CD4-positive, alpha-beta T cell (primary cell): Measurements from ENCODE around the gene CA6. TPM values are rescaled to one million over a fixed set of nuclear protein-coding genes. Genes with fewer than 3 reads are reported as not detected.

Source experiments
- ATAC-seq: fragments of 200-7000 bp; cut with Tn5 transposase; one replicate; pipeline ENCODE4 v1.10.0; 2022; ENCODE audit warnings: mild to moderate bottlenecking; ENCODE audit not compliant: poor library complexity
- CTCF ChIA-PET: fragments of 350-600 bp; sonication (Branson Sonifier 250); formaldehyde crosslinking; loops from one replicate; lab custom pipeline; 2021; ENCODE audit warnings: antibody characterized with exemption, inconsistent platforms; lab: Charles Lee
- POLR2A ChIA-PET: fragments of 350-600 bp; sonication (Branson Sonifier 250); formaldehyde crosslinking; loops from one replicate; lab custom pipeline; 2021; ENCODE audit warnings: antibody characterized with exemption, inconsistent platforms; lab: Charles Lee
- DNase-seq, 14 experiments: peaks; one replicate each; pipeline ENCODE4 v3.0.0-alpha.2; 2013 to 2020; ENCODE audit warnings: mixed read lengths in 2 of 14
- H3K27ac ChIP-seq, 2 donors: one replicate each; pipeline versions ENCODE4 v1.5.1 to v1.7.0; 2013; ENCODE audit warnings: low read length in 2 of 2, low read depth in 1 of 2, mild to moderate bottlenecking in 1 of 2
- H3K27me3 ChIP-seq, 2 experiments: 1 replicate in 1 of 2; 2 replicates in 1 of 2; pipeline versions ENCODE4 v1.6.1 to v1.7.0; 2013; ENCODE audit warnings: low read length in 2 of 2, control low read depth in 1 of 2, mild to moderate bottlenecking in 1 of 2, moderate library complexity in 1 of 2; ENCODE audit not compliant: insufficient read depth in 2 of 2, control insufficient read depth in 1 of 2
- H3K36me3 ChIP-seq: one replicate; pipeline ENCODE4 v1.6.1; 2013; ENCODE audit warnings: low read length, control low read depth; ENCODE audit not compliant: insufficient read depth
- H3K4me1 ChIP-seq: one replicate; pipeline ENCODE4 v1.6.1; 2013; ENCODE audit warnings: low read length, control low read depth; ENCODE audit not compliant: insufficient read depth
- H3K4me3 ChIP-seq: one replicate; pipeline ENCODE4 v1.5.1; 2013; ENCODE audit warnings: mild to moderate bottlenecking, low read length, moderate library complexity
- H3K9me3 ChIP-seq, 2 experiments: 1 replicate in 1 of 2; 2 replicates in 1 of 2; pipeline versions ENCODE4 v1.6.1 to v1.7.0; 2013; ENCODE audit warnings: low read length in 2 of 2, mild to moderate bottlenecking in 2 of 2, control low read depth in 1 of 2, moderate library complexity in 1 of 2; ENCODE audit not compliant: control insufficient read depth in 1 of 2, insufficient read depth in 1 of 2
- H3K27ac Mint-ChIP-seq: one replicate; pipeline ENCODE4 v1.8.0; 2020; ENCODE audit warnings: mixed read lengths
- H3K27me3 Mint-ChIP-seq: one replicate; pipeline ENCODE4 v1.8.0; 2021; ENCODE audit warnings: mixed read lengths
- H3K36me3 Mint-ChIP-seq: one replicate; pipeline ENCODE4 v1.8.0; 2021; ENCODE audit warnings: low read depth, mixed read lengths
- H3K4me1 Mint-ChIP-seq: one replicate; pipeline ENCODE4 v1.8.0; 2021; ENCODE audit warnings: low read depth, mixed read lengths
- H3K4me3 Mint-ChIP-seq: one replicate; pipeline ENCODE4 v1.8.0; 2020; ENCODE audit warnings: mild to moderate bottlenecking, mixed read lengths
- H3K9me3 Mint-ChIP-seq: one replicate; pipeline ENCODE4 v1.8.0; 2020; ENCODE audit warnings: mixed read lengths
- intact Hi-C, 2 experiments: fragments of 100-400 bp; cut with DNase I in 1 of 2; cut with micrococcal nuclease in 1 of 2; formaldehyde crosslinking; loops; one replicate each; pipeline versions ENCODE4 v1.15.1 to v1.9.0; 2023 to 2025; cut with DNase I, micrococcal nuclease
- total RNA-seq, 174 experiments: library from RNA in 2 of 174; stranded (reverse) in 2 of 174; gene quantifications; one replicate each; pipeline ENCODE4 v1.2.3 and lab custom pipeline; 2021 to 2026
- TF ChIP-seq, protein P1 (sequence below): fragments of 200-600 bp; IDR thresholded peaks from one replicate; pipeline ENCODE4 v1.8.0; 2022; ENCODE audit warnings: antibody characterized with exemption, mild to moderate bottlenecking

Gene CA6
- total RNA-seq, 2 experiments from 2014 or later, result 0.20 TPM; not detected in 1

DNA sequence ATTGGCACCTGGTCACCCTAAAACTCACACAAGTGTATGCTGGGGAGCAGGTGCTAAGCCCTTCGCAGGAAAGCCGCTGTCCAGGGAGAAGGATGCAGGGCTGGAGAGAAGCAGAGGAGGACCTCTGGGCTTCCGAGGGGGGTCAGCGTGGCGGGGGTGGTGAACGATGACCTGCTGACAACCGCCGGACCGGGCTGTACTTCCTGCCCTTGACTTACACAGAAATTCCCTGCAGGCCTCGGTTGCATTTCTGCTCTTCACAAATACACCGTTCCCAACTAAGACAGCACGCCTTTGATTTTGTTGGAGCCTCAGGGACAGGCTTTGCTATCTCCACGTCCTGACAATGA is 42.9 kb downstream of the CA6 start:
- no peaks in the 10 kb centered on the region for H3K36me3 Mint-ChIP-seq
- DNase-seq (no peak), ATAC-seq (no peak)
- ChIA-PET POLR2A (interaction anchor here (1.4 to 2.4 kb wide), 2 partner anchors 16 to 70 kb away, joined by 4 to 6 read pairs; no protein-coding TSS in a partner anchor), CTCF (interaction anchor here (0.6 to 4.0 kb wide), 5 partner anchors 17 to 74 kb away, joined by 3 to 34 read pairs (median 13); no protein-coding TSS in a partner anchor)
- peaks cover 15% of the 10 kb centered on the region for H3K4me1 Mint-ChIP-seq
- Histone ChIP-seq H3K4me3 (no peak overlapping the region), H3K27me3 (no peaks in the 10 kb centered on the region), H3K4me1 (peaks cover 21% of the 10 kb centered on the region), H3K27ac (no peak overlapping the region), H3K9me3 (no peaks in the 10 kb centered on the region), H3K36me3 (no peaks in the 10 kb centered on the region)
- H3K27me3 Mint-ChIP-seq, result no peaks in the 10 kb centered on the region
- intact Hi-C loops, result loop anchor here (1.0 to 2.0 kb wide), 4 partner anchors 16 to 130 kb away; no protein-coding TSS in a partner anchor
- H3K27ac Mint-ChIP-seq, result no peak overlapping the region
- H3K9me3 Mint-ChIP-seq, result no peaks in the 10 kb centered on the region
- TF ChIP-seq, protein P1, sequence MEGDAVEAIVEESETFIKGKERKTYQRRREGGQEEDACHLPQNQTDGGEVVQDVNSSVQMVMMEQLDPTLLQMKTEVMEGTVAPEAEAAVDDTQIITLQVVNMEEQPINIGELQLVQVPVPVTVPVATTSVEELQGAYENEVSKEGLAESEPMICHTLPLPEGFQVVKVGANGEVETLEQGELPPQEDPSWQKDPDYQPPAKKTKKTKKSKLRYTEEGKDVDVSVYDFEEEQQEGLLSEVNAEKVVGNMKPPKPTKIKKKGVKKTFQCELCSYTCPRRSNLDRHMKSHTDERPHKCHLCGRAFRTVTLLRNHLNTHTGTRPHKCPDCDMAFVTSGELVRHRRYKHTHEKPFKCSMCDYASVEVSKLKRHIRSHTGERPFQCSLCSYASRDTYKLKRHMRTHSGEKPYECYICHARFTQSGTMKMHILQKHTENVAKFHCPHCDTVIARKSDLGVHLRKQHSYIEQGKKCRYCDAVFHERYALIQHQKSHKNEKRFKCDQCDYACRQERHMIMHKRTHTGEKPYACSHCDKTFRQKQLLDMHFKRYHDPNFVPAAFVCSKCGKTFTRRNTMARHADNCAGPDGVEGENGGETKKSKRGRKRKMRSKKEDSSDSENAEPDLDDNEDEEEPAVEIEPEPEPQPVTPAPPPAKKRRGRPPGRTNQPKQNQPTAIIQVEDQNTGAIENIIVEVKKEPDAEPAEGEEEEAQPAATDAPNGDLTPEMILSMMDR, result no peak
- H3K4me3 Mint-ChIP-seq, result no peak overlapping the region

DNA sequence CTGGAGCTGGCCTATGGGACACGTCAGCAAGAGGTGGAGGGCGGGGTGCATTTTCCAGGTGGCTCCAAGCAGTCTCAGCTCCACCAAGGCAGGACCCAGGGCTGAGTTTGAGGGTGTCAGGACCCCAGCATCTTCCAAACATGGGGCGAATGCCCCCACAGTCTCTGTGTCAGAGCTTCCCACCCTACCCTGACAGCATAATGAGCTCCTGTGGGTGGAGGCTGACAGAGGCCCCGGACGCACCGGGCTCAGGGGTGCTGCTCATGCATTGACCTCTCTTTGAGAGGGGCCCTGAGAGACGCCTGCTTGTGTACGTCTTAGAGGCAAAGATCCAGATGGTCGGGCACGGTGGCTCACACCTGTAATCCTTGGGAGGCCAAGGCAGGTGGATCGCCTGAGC is 43.4 kb downstream of the CA6 start:
- Mint-ChIP-seq H3K4me3 (no peak overlapping the region), H3K36me3 (no peaks in the 10 kb centered on the region), H3K27me3 (no peaks in the 10 kb centered on the region), H3K4me1 (peaks cover 15% of the 10 kb centered on the region), H3K27ac (no peak overlapping the region), H3K9me3 (no peaks in the 10 kb centered on the region)
- ATAC-seq, result no peak
- H3K27me3 ChIP-seq, result no peaks in the 10 kb centered on the region
- ChIA-PET CTCF (interaction anchor here (2.5 to 4.0 kb wide), 3 partner anchors 16 to 70 kb away, joined by 13 to 34 read pairs (median 22); no protein-coding TSS in a partner anchor), POLR2A (interaction anchor here (1.4 kb wide), 1 partner anchor 16 kb away, joined by 4 read pairs; no protein-coding TSS in a partner anchor)
- no peak overlapping the region for H3K4me3 ChIP-seq
- H3K4me1 ChIP-seq, result peaks cover 21% of the 10 kb centered on the region
- no peaks in the 10 kb centered on the region for H3K9me3 ChIP-seq
- no peak overlapping the region for H3K27ac ChIP-seq
- no peak for DNase-seq
- intact Hi-C loops, result loop anchor here (2.0 kb wide), 2 partner anchors 16 to 130 kb away; no protein-coding TSS in a partner anchor
- TF ChIP-seq, protein P1, result no peak
- no peaks in the 10 kb centered on the region for H3K36me3 ChIP-seq

DNA sequence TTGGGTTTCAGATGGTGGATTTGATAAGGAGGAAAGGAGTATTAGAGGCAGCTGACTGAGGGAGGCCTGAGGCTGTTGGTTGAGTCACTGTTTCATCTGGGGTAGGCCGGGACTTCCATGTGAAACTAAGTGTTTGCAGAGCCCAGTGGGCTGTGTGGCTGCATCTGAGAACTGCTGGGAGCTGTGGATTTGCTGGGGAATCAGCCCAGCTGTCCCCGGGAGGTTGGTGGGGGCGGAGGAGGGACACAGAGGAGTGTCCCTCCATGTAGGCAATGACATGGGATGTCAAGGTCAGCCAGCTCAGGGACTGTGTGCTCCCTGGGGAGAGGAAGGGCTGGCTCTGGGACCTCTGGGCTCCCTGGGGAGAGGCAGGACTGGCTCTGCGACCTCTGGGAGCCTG is 44.2 kb downstream of the CA6 start:
- POLR2A ChIA-PET, result no interaction called here
- Mint-ChIP-seq H3K4me3 (no peak overlapping the region), H3K9me3 (no peaks in the 10 kb centered on the region), H3K36me3 (no peaks in the 10 kb centered on the region), H3K27ac (no peak overlapping the region), H3K27me3 (no peaks in the 10 kb centered on the region), H3K4me1 (peaks cover 15% of the 10 kb centered on the region)
- H3K4me1 ChIP-seq, result peaks cover 21% of the 10 kb centered on the region
- no peaks in the 10 kb centered on the region for H3K36me3 ChIP-seq
- H3K4me3 ChIP-seq, result no peak overlapping the region
- no peaks in the 10 kb centered on the region for H3K27me3 ChIP-seq
- intact Hi-C loops, result loop anchor here (2.0 kb wide), 2 partner anchors 15 to 131 kb away; no protein-coding TSS in a partner anchor
- no peaks in the 10 kb centered on the region for H3K9me3 ChIP-seq
- CTCF ChIA-PET, result interaction anchor here (3.4 to 4.0 kb wide), 2 partner anchors 16 to 71 kb away, joined by 22 to 34 read pairs; no protein-coding TSS in a partner anchor
- no peak for DNase-seq
- no peak overlapping the region for H3K27ac ChIP-seq
- TF ChIP-seq, protein P1, result no peak
- ATAC-seq, result no peak
